Ishikawa (cell line): ENCODE measurements around the gene ATP8A2.

ENCODE experiments used
- CEBPB ChIP-seq: IDR thresholded peaks from 2 replicates; pipeline ENCODE4 v1.6.1; 2012
- CREB1 ChIP-seq: IDR thresholded peaks from 2 replicates; pipeline ENCODE4 v1.6.1; 2012; ENCODE audit warnings: low read depth
- EGR1 ChIP-seq: IDR thresholded peaks from 2 replicates; pipeline ENCODE4 v1.6.1; 2012
- EP300 ChIP-seq: IDR thresholded peaks from 2 replicates; pipeline ENCODE4 v1.6.1; 2012; ENCODE audit warnings: borderline replicate concordance
- FOXM1 ChIP-seq: IDR thresholded peaks from 2 replicates; pipeline ENCODE4 v1.6.1; 2012; ENCODE audit warnings: low read depth, borderline replicate concordance
- NFIC ChIP-seq: IDR thresholded peaks from 2 replicates; pipeline ENCODE4 v1.6.1; 2012
- RAD21 ChIP-seq: IDR thresholded peaks from 2 replicates; pipeline ENCODE4 v1.6.1; 2012; ENCODE audit warnings: low read depth
- TAF1 ChIP-seq: IDR thresholded peaks from 2 replicates; pipeline ENCODE4 v1.6.1; 2012; ENCODE audit warnings: low read depth, mild to moderate bottlenecking
- TCF12 ChIP-seq: IDR thresholded peaks from 2 replicates; pipeline ENCODE4 v1.6.1; 2012; ENCODE audit warnings: low read depth
- TEAD4 ChIP-seq: IDR thresholded peaks from 2 replicates; pipeline ENCODE4 v1.6.1; 2012
- YY1 ChIP-seq: IDR thresholded peaks from 2 replicates; pipeline ENCODE4 v1.6.1; 2012; ENCODE audit warnings: low read depth
- ZBTB7A ChIP-seq: IDR thresholded peaks from 2 replicates; pipeline ENCODE4 v1.6.1; 2012; ENCODE audit warnings: low read depth
- TF ChIP-seq, protein P1 (sequence below): IDR thresholded peaks from 2 replicates; pipeline ENCODE4 v1.6.1; 2012
- TF ChIP-seq, protein P2 (sequence below): IDR thresholded peaks from 2 replicates; pipeline ENCODE4 v1.6.1; 2012
- TF ChIP-seq, protein P3 (sequence below): IDR thresholded peaks from 2 replicates; pipeline ENCODE4 v1.6.1; 2012; ENCODE audit warnings: low read depth, mild to moderate bottlenecking

ATP8A2 gene

DNA sequence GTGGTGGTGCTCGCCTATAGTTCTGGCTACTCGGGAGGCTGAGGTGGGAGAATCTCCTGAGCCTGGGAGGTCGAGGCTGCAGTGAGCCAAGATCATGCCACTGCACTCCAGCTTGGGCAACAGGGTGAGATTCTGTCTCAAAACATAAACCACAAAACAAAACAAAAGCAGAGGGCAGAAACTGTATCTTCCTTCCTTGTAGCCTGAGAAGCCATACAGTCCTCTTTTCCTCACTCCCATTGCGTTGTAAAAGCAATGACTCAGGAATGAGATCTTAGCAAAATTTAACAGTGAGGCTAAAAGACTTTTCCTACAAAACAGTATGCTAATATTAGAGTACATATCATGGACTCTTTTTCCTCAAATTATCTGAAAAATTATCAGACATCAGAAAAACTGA lies 549.2 kb downstream of the ATP8A2 start:
- no peak for TF ChIP-seq FOXM1
- TF ChIP-seq NFIC, result no peak
- TF ChIP-seq EGR1, result no peak
- no peak for TF ChIP-seq TAF1
- TF ChIP-seq TEAD4, result no peak
- no peak for TF ChIP-seq CREB1
- TF ChIP-seq, protein P1, sequence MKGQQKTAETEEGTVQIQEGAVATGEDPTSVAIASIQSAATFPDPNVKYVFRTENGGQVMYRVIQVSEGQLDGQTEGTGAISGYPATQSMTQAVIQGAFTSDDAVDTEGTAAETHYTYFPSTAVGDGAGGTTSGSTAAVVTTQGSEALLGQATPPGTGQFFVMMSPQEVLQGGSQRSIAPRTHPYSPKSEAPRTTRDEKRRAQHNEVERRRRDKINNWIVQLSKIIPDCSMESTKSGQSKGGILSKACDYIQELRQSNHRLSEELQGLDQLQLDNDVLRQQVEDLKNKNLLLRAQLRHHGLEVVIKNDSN, result no peak
- no peak for TF ChIP-seq YY1
- TF ChIP-seq CEBPB, result no peak
- no peak for TF ChIP-seq RAD21
- TF ChIP-seq EP300, result no peak
- TF ChIP-seq, protein P2, sequence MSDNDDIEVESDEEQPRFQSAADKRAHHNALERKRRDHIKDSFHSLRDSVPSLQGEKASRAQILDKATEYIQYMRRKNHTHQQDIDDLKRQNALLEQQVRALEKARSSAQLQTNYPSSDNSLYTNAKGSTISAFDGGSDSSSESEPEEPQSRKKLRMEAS, result no peak
- TF ChIP-seq TCF12, result no peak
- TF ChIP-seq, protein P3, sequence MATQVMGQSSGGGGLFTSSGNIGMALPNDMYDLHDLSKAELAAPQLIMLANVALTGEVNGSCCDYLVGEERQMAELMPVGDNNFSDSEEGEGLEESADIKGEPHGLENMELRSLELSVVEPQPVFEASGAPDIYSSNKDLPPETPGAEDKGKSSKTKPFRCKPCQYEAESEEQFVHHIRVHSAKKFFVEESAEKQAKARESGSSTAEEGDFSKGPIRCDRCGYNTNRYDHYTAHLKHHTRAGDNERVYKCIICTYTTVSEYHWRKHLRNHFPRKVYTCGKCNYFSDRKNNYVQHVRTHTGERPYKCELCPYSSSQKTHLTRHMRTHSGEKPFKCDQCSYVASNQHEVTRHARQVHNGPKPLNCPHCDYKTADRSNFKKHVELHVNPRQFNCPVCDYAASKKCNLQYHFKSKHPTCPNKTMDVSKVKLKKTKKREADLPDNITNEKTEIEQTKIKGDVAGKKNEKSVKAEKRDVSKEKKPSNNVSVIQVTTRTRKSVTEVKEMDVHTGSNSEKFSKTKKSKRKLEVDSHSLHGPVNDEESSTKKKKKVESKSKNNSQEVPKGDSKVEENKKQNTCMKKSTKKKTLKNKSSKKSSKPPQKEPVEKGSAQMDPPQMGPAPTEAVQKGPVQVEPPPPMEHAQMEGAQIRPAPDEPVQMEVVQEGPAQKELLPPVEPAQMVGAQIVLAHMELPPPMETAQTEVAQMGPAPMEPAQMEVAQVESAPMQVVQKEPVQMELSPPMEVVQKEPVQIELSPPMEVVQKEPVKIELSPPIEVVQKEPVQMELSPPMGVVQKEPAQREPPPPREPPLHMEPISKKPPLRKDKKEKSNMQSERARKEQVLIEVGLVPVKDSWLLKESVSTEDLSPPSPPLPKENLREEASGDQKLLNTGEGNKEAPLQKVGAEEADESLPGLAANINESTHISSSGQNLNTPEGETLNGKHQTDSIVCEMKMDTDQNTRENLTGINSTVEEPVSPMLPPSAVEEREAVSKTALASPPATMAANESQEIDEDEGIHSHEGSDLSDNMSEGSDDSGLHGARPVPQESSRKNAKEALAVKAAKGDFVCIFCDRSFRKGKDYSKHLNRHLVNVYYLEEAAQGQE, result no peak
- no peak for TF ChIP-seq ZBTB7A

DNA sequence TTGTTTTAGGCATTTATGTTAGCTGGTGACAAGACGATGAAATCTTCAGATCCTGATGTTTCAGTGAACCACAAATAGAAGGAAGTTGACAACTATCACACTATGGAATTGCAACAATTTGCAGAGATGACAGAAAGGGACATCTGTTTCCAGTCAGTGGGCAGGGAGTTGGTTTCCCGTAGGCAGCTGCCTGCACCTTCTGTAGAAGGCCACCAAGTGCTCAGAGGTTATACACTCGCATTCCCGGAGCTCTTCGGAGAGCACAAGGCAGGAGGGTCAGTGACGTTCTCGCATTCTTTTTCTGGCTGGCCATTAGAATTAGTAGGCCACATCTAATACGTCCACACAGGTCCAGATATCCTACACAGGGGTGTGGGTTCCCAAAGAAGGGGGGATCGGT lies 550.6 kb downstream of the ATP8A2 start:
- TF ChIP-seq RAD21, result no peak
- no peak for TF ChIP-seq ZBTB7A
- no peak for TF ChIP-seq EP300

DNA sequence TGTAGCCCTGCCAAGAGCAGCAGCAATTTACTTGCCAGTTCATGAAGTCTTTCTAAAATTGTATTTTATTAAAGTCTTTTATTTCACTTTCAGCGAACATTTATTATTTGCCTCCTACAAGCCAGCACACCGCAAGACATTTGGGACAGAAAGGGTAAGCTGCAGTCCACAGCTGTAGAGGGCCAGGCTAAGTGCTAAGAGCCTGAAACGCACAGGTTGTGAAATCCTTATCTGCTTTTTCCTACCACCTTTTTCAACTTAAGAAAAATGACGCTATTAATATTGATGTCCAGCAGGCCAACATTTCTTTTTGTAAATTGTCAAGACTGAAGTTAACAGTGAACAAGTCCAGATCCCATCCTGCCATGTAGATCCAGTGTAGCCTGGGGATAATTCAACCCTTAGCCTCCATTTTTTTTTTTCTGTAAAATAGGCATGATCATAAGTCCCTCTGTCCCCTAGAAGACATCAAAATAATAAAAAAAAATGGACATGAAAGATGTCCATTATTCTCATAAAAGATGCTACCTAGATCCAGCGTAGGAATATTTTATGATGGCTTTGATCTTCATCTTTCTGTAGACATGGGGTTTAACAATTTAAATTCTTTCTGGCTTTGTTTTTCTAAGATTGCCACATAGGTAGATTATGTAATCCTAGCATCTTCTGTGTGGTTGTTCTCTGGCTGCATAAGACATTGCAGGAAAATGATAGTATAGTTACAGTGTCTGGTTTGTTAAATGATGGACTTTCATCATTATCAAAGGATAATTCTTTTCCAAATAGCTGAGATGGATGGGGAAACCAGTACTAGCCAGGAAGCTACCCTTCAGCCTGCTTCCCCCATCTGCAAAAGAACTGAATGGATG lies 551.7 kb downstream of the ATP8A2 start:
- no peak for TF ChIP-seq TCF12
- no peak for TF ChIP-seq CREB1
- TF ChIP-seq EP300, result no peak
- TF ChIP-seq, protein P2, result no peak
- TF ChIP-seq FOXM1, result no peak
- no peak for TF ChIP-seq TAF1
- TF ChIP-seq, protein P3, result no peak

DNA sequence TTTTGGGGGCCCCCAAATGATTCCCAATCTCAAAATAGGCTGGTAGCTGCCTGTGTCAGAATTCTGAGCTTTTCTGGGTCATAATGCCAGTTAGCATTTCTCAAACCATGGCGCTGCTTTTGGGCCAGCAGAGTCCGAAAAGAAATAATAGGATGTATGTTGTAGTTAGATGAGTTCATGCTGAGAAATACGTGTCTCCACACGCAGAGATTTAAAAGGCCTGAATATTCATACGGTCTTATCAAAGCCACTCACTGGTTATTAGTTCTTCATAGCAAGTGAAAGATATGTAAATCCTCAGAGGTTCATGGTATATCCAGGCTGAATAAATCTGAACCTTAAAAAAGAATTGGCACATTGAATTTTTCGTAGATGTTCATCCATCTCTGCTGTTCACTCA lies 555.6 kb downstream of the ATP8A2 start:
- TF ChIP-seq TAF1, result no peak
- TF ChIP-seq, protein P3, result no peak
- no peak for TF ChIP-seq CEBPB

DNA sequence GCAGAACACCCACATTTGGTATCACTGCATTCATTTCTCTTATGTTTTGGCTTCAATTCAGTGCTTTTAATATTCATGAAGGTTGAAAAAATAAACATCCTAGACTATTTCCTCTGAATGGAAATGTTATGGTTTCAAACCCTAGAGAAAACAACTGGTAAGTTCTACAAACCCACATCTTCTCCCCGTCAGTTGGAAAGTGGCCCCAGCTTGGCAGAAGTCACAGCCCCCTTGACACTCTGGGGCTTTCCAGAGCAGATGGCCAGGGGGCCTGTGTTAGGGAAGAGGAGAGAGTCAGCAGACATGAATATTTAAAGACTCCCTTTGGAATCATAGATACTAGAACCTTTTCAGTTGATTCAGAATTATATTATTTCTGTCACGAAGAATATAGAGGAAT lies 556.2 kb downstream of the ATP8A2 start:
- TF ChIP-seq FOXM1 (no peak), EGR1 (no peak), TEAD4 (no peak), CREB1 (no peak), RAD21 (no peak), YY1 (no peak), ZBTB7A (no peak), CEBPB (no peak), TAF1 (no peak), NFIC (no peak), EP300 (no peak), TCF12 (no peak)
- TF ChIP-seq, protein P2, result no peak
- TF ChIP-seq, protein P1, result no peak
- TF ChIP-seq, protein P3, result no peak
